Dedifferentiated amniotic fluid mesenchymal stem cell (primary cell): ENCODE data around the gene NRXN2.
"Not testable (repeated sequence)": the region's sequence is repeated elsewhere in the genome, so short reads cannot be mapped to it uniquely, and the experiment has no call there.

Experiments used
- DNase-seq: peaks from one replicate; pipeline ENCODE4 v3.0.0-alpha.2; 2016; ENCODE audit errors: extremely low spot score

NRXN2 gene

DNA sequence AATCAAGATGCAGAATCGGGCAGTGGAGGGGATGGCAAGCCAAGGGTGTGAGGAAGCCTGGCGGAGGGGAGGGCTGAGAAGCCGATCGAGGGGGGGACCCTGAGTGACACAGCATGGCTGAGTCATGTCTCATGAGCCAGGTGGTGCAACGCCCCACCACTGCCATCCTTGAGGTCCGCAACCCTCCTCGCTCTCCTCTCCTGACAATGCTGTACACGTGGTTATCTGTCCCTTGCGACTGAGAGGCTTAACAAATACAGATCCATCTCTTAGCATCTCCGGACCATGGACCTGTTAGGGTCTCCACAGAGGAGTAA is 117.8 kb downstream of the NRXN2 start:
- DNase-seq: no peak

DNA sequence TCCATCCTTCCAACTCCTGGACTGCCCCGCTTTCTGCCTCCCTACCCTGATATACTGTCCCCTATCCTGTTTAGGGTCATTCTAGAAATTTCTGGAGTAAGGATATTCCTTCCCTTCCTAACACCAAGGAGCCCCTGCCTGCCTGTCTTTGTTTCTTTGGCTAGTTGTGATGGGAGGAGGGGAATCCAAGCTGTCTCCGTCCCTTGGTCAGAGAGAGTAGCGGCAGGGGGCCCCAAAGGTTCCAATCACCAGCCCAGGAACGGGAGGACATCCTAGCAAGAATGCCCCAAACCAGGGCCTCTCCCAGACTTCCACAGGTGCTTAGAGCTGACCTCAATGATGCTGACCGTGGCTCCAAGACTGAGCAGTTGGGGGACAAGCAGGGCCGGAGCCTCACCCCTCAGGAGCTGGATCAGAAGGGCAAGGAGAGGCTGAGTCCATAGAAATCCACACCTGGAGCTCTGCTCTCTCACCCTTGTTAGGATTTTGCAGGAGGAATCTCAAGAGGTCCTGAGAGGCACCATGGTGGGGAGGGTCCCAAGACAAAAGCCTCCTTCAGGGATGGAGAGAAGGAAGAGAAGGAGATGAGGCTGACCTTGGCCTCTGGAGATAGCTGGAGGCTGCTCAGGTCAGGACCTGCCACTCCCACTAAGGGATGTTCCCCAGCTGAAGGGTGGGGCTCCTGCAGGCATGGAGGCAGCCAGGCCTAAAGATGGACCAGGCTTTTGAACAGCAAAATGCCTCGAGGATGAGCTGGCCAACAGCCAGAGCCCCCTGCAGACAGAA is 118.3 kb downstream of the NRXN2 start:
- DNase-seq: no peak

DNA sequence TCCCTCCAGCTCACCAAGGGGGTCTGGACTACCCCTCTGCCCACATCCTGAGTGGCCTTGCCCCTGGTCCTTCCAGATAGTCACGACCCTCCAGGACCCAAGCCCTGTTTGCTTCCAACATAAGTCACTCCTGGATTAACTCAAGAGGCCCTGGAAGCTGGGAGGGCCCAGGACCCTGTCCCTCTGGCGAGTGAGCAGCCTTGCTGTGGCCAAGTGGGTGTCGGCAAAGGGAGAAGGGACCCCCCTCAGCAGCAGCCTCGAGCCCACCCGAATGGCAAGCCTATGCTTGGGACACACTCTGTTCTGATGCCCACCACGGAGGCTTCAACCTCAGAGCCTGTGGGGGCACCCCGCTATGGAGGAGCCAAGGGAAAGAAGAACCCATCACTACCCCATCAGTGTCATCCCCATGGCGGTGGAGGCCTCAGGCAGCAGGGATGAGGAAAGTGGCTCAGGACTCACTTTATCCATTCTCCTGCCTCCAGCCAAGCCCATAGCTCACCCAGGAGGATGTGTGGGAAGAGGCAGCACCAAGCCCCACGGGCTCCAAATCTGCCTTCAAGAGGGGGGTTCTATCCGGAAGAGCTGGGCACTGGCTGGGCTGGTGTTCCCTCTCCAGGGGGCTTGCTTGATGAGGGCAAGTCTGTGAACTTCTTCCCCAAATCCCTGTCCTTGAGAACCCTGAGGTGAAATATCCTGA is 119.4 kb downstream of the NRXN2 start:
- no peak for DNase-seq

DNA sequence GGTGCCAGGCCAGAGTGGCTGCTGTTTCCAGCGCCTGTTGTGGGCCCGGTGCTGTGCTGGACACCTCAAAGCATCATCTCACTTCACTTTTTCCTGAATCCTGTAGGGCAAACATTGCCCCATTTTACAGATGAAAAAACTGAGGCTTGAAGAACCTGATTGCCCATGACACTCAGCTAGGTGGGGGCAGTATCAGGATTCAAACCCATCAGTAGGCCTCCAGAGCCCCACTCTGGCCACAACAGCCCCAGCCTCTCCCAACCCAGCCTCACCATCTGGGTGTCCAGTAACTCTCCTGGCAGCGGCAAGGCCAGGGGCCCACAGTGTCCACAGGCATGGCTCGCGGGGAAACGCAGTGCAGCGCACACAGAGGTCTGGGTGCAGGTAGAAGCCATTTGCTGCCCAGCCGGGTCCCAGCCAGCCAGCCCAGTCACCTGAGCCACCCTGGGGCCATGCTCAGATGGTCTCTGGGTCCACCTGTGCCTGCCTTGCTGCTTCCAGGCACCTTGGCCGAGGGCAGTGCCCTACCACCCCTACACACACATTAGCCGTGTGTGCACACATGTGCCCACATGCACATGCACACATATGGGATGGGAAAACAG is 120.4 kb downstream of the NRXN2 start:
- no peak for DNase-seq

DNA sequence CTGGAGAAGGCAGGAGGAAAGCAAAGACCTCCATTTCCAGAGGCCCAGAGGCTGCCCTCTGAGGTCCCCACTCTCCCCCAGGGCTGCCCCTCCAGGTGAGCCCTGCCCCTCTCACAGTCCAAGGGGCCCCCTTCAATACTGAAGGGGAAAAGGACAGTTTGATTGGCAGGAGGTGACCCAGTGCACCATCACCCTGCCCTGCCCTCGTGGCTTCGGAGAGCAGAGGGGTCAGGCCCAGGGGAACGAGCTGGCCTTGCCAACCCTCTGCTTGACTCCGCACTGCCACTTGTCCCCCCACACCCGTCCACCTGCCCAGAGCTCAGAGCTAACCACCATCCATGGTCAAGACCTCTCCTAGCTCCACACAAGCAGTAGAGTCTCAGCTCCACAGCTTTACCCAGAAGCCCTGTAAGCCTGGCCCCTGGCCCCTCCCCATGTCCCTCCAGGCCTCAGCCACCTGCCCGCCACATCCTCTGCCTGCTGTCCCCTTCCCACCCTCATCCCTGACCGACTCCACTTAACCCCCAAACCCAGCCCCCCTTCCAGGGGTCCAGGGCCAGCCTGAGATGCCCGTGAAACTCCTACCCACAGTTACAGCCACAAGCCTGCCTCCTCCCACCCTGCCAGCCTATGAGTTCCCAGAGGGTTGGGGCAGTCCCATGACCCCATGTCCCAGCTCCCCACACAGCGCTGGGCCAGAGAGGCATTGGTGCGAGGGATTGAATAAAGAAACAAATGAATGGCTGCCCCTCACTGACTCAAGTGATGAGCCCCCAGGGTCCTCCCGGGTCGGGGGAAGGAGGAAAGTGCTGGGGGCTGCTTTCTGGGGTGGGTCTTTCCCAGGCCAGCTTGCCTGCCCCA is 121.2 kb downstream of the NRXN2 start:
- no peak for DNase-seq

DNA sequence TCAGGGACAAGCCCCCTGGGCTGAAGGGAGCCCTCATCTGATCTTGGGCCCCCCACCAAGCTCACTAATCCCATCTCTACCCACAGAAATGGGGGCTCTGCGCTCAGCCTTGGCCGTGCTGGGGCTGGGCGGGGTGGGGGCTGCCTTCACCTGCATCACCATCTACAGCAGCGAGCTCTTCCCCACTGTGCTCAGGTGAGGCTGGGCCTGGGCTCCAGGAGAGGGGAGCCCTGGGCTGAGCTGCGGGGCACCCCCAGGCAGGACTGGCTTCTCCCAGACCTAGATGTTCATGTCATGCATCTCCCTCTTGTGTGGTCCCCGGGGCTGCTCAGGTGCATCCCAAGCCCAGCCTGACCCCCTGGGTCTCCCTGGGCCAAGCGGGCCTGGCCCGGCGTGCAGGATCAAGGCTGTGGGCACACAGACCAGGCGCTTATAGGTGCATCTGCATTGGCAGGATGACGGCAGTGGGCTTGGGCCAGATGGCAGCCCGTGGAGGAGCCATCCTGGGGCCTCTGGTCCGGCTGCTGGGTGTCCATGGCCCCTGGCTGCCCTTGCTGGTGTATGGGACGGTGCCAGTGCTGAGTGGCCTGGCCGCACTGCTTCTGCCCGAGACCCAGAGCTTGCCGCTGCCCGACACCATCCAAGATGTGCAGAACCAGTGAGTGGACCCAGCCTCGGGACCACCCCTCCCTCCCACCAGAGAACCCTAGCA is 122.6 kb downstream of the NRXN2 start:
- no peak for DNase-seq

DNA sequence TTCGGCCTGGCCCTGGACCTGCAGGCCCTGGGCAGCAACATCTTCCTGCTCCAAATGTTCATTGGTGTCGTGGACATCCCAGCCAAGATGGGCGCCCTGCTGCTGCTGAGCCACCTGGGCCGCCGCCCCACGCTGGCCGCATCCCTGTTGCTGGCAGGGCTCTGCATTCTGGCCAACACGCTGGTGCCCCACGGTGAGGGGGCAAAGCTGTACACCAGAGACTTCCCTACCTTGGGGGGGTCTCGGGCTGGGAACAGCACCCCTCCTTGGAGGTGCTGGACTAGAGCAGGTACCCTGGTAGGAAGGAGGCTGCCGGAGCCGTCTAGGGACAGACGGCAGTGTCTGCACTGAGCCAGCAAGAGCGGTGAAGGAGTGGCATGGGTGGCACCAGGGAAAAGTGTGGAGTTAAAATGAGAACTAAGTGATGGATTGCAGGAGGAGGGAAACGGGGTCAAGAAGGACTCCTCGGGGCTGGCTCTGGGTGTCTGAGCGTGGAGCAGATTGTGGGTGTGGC is 123.2 kb downstream of the NRXN2 start:
- DNase-seq: no peak

DNA sequence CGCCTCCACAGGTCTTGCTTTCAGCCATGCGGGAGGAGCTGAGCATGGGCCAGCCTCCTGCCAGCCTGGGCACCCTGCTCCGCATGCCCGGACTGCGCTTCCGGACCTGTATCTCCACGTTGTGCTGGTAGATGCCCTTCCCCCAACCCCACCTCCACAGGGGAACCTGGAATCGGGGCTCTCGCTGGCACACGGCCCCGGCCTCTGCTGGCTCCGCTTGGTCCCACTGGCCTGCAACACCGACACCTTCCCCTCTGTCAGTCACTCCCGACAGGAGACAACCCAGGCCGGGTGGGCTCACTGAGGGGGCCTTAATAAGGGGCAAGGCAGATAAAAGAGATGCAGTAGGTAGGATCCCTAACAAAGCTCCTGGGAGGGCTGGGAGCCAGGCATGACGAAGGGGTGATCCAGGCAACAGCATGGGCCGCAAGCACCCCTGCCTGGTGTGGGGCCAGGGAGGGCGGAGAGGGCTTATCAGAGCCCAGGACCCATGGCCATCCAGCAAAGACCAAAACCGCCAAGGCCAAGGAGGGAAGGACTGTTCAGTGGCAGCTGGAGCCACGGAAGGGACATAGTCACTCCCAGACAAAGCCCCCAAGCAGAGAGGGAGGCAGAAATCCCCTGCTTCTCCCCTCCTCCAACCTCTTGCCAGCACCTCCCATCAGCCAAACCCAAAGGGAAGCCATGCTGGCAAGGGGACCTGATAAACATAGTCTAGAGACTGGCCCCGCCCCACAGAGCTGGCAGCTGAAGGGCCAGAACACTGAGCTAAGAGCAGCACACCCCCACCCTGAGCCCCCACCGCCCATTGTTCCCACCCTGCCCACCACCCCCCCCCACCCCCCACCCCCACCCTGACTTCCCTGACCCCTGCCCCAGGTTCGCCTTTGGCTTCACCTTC is 124.0 kb downstream of the NRXN2 start:
- DNase-seq: no peak

DNA sequence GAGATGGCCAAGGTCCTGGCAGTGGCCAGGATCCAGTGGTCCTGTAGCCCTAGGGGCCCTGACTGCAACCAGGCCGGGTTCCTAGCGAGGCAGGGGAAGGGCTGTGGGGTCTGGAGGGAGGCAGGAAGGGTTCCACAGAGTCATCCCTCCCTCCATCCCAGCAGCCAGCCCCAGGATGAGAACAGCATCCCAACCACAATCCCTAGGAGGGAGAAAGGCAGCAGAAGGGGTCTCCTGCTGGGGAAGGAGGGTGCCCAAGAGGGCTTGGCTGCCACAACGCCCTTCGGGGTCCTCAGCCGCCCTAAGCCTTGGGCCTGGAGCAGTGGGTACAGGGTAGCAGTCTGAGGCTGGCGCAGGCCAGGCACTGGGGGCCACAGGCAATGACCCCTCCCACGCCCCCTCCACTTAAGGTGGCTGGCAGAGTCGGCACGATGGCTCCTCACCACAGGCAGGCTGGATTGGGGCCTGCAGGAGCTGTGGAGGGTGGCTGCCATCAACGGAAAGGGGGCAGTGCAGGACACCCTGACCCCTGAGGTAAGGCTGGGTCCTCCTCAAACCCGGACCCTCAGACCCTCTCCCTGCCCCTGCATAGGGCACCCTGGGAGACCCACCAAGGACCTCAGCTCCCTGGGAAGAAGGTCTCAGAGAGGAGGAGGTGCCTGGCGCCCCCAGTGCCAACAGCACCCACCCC is 124.7 kb downstream of the NRXN2 start:
- no peak for DNase-seq

DNA sequence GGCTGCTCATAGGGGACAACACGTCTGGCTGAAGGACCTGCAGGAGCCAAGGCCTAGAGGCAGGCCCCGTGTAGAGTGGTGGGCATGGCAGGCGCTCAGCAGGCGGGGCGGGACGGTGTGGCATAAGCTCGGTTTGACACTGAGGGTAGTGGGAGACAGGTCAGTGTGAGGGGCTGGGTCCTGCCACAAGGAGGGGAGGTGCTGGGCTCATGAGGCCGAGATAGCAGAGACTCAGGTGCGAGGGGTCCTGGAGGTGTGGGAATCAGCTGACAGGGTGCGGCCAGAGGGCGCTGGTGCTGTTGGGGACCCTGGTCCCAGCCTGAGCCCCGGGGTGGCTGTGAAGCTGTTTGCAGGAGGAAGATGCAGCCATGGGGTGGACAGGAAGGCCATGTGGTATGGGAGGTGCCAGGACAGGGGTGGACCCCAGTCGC is 125.3 kb downstream of the NRXN2 start:
- DNase-seq: no peak

DNA sequence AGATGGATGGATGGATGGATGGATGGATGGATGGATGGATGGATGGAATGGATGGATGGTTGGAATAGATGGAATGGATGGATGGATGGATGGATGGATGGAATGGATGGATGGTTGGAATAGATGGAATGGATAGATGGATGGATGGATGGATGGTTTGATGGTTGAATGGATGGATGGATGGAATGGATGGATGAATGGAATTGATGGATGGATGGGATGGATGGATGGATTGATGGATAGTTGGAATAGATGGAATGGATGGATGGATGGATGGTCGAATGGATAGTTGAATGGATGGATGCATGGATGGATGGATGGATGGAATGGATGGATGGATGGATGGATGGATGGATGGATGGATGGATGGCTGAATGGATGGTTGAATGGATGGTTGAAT is 127.1 kb downstream of the NRXN2 start:
- DNase-seq: not testable (repeated sequence)

DNA sequence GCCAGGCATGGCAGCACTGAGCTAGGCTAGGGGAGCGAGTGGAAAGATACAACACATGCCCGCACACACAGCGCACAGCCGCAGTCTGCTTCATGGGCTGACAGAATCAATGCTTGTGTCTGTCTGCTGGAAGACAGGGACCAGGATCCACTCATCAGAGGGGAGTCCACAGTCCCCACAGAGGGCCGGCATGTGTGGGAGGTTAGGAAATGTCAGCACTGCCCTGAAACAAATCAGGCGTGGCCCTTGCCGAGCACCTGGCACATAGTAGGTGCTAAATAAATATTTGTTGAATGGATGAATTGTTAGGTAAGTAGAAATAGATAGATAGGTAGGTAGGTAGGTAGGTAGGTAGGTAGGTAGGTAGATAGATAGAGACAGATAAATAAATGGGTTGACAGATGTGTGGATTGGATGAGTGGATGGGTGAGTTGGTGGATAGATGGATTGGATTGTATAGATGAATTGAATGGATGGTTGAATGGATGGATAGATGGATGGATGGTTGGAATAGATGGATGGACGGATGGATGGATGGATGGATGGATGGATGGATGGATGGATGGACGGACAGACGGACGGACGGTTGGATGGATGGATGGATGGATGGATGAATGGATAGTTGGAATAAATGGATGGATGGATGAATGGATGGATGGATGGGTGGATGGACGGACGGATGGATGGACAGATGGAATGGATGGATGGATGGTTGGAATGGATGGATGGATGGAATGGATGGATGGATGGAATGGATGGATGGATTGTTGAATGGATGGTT is 128.6 kb downstream of the NRXN2 start:
- DNase-seq: no peak

DNA sequence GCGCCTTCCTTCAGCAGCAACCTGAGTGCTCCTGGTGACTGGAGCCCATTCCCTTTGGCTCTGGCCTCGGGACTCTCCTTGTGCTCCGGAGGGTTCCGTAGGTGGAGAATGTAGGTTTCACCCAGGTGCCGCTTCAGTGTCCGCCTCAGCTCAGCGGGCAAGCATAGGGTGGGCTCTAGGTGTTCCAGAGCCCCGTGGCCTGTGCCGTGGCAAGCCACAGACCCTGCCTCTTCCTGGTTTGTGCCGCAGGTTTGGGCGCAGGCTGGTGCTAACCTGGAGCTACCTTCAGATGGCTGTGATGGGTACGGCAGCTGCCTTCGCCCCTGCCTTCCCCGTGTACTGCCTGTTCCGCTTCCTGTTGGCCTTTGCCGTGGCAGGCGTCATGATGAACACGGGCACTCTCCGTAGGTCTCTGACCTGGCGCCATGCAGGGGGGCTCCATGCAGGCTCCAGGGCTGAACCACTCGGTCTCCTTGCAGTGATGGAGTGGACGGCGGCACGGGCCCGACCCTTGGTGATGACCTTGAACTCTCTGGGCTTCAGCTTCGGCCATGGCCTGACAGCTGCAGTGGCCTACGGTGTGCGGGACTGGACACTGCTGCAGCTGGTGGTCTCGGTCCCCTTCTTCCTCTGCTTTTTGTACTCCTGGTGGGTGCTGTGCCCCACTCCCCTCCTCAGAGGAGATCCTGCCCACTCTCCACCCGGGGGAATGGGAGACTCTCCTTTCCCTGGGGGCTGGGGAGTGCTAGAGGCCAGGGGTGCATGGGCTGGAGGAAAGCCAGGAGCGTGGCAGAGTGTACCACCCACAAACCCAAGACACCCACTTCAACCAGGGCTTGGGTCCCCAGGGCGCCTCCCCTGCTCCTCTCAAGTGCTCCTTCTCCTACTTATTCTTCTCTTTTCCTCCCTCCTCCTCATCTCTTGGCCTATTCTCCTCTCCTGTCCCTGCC is 129.6 kb downstream of the NRXN2 start:
- no peak for DNase-seq

DNA sequence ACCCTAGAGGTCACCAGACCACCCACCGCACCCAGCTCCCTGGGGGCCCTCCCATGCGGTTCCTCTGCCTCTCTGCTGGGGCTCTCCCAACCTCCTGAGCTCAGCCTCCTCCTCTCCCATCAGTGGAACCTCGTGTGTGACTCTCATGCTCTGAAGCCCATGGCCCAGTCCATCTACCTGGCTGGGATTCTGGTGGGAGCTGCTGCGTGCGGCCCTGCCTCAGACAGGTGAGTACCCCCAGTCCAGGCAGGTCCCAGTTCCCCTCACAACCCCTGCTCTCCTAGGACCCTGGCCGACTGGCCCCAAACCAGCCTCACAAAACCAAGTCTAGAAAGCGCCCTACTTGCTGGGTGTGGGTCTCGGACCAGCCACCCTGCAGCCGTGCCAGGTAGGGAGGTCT is 130.3 kb downstream of the NRXN2 start:
- no peak for DNase-seq

DNA sequence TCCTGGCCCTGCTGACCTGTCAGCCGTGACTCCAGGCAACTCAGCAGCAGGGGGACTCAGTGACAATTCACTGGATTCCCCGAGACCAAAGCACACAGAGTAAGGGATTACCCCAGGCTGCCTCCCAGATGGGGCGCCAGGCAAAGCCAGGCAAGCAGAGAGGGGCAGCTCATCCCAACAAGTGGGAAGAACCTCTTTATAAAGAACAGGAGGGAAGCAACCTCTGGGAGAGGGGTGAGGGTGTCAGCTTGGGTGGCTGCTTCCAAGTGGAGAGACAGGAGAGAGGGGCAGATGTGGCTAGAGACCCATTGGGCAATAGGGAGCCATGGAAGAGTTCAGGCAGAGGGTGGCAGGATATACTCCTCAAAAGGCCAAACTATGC is 130.8 kb downstream of the NRXN2 start:
- no peak for DNase-seq

DNA sequence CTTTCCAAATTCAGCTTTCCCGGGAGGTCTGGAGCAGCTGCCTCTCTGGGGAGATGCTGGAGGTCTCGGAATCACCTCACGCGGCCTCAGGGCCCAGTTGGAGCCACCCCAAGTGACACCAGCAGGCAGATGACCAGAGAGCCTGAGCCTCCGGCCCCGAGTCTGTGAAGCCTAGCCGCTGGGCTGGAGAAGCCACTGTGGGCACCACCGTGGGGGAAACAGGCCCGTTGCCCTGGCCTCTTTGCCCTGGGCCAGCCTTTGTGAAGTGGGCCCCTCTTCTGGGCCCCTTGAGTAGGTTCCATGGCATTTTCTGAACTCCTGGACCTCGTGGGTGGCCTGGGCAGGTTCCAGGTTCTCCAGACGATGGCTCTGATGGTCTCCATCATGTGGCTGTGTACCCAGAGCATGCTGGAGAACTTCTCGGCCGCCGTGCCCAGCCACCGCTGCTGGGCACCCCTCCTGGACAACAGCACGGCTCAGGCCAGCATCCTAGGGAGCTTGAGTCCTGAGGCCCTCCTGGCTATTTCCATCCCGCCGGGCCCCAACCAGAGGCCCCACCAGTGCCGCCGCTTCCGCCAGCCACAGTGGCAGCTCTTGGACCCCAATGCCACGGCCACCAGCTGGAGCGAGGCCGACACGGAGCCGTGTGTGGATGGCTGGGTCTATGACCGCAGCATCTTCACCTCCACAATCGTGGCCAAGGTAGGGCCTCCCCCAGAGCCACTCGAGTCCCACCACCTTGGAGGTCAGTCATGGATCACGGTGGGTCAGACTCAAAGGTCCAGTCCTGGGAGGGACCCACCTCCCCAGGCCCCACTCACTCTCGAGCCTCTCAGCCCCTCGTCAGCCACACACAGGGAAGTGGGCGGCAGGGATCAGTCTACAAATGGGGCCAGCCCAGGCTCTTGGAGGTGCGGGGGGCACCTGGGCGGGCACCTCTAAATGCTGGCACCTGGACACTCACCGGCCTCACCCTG is 131.5 kb downstream of the NRXN2 start:
- DNase-seq: no peak
